Calu3 (cell line): ENCODE data around the gene FILIP1. TPM values are rescaled to one million over a fixed set of nuclear protein-coding genes. Genes with fewer than 3 reads are reported as not detected.

Source experiments
- BruUV-seq: library from RNA; stranded (reverse); fragments of 400-500 nt; replicated peaks from 2 replicates; lab custom pipeline; 2021; lab: Mats Ljungman, UMichigan
- CTCF ChIA-PET: fragments of 300-600 bp; sonication (Branson Sonifier 250); formaldehyde crosslinking; loops from one replicate; lab custom pipeline; 2022; ENCODE audit warnings: antibody characterized with exemption; lab: Charles Lee
- DNase-seq: peaks from one replicate; pipeline ENCODE4 v3.0.0; 2022
- H3K27ac Mint-ChIP-seq: one replicate; pipeline ENCODE4 v1.8.0; 2022; ENCODE audit warnings: mixed read lengths; ENCODE audit not compliant: unreplicated experiment
- H3K27me3 Mint-ChIP-seq: one replicate; pipeline ENCODE4 v1.8.0; 2022; ENCODE audit warnings: mixed read lengths; ENCODE audit not compliant: unreplicated experiment
- H3K36me3 Mint-ChIP-seq: one replicate; pipeline ENCODE4 v1.8.0; 2022; ENCODE audit warnings: mild to moderate bottlenecking, moderate library complexity, mixed read lengths; ENCODE audit not compliant: insufficient read depth, unreplicated experiment
- H3K4me1 Mint-ChIP-seq: one replicate; pipeline ENCODE4 v1.8.0; 2022; ENCODE audit warnings: mild to moderate bottlenecking, low read depth, mixed read lengths; ENCODE audit not compliant: unreplicated experiment
- H3K4me3 Mint-ChIP-seq: one replicate; pipeline ENCODE4 v1.8.0; 2022; ENCODE audit warnings: mild to moderate bottlenecking, low read depth, moderate library complexity, mixed read lengths; ENCODE audit not compliant: unreplicated experiment
- H3K9me3 Mint-ChIP-seq: one replicate; pipeline ENCODE4 v1.8.0; 2022; ENCODE audit warnings: low read depth, mixed read lengths; ENCODE audit not compliant: unreplicated experiment
- intact Hi-C: fragments of 100-400 bp; cut with micrococcal nuclease; formaldehyde crosslinking; loops from one replicate; pipeline ENCODE4 v1.10.0; 2022; ENCODE audit not compliant: unreplicated experiment
- total RNA-seq: library from RNA; stranded (reverse); gene quantifications from 2 replicates; pipeline ENCODE4 v1.2.3, GENCODE V29; 2022
- TF ChIP-seq, protein P1 (sequence below): fragments of 200-600 bp; IDR thresholded peaks from one replicate; pipeline ENCODE4 v1.8.0; 2022; ENCODE audit warnings: antibody characterized with exemption; ENCODE audit not compliant: unreplicated experiment

Gene FILIP1
- total RNA-seq, 1 experiment from 2014 or later = not detected

DNA sequence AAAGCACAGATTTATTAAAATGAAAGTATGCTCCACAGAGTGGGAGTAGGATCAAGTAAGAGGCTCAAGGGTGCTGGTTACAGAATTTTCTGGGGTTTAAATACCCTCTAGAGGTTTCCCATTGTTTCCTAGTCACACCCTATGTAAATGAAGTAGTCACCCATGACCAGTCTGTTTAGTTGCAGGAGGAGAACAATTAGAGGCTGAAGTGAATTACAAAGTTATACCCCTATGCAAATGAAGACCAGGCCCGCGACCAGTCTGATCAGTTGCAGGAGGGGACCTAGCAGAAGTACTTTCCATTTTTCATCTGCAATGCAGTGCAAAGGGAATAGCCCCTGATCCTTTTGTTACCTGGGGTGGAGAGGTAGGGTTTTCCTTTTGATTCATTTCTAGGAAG is 11.8 kb upstream of the FILIP1 start:
- CTCF ChIA-PET = interaction anchor here (1.4 kb wide), 1 partner anchor 137 kb away, joined by 7 read pairs; no protein-coding TSS in a partner anchor
- BruUV-seq = no TSS peak

DNA sequence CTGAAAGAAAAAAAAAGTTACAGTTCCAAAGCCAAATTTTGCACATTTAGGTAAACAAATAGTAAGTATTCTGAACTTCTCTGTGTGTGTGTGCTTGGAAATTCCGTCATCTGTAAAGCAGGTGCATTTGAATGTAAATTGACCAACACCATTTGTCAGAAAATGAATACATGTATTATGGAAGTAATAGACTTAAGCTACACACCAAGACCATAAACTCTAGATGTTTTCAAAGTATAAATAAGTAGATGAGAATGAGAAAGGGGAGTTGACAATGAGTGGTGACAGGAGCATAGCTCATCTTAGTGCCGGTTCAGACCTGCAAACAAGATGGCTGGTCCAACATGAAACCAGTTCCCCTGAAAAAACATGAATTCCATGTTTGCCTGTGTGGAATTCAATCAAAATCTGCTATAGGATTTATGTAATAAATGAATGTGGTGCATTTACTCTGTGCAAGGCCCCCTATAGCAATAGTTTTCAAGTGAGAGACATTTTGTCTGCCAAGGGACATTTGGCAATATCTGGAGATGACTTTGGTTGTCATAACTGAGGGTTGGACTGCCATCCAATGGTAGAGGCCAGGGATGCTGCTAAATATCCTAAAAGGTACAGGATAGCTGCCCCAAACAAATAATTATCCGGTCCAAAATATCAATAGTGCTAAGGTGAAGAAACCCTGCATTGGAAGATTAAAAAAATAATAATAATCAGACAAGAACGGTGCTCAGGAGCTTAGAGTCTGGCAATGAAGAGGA is 11.0 kb upstream of the FILIP1 start:
- CTCF ChIA-PET = interaction anchor here (1.4 to 2.1 kb wide), 2 partner anchors 11 to 136 kb away, joined by 7 read pairs; partner anchors contain the start of gene FILIP1
- Mint-ChIP-seq H3K9me3 (no peaks in the 10 kb centered on the region), H3K27me3 (no peaks in the 10 kb centered on the region), H3K4me1 (peaks cover 7% of the 10 kb centered on the region), H3K36me3 (no peaks in the 10 kb centered on the region), H3K27ac (no peak overlapping the region), H3K4me3 (no peak overlapping the region)
- DNase-seq = no peak
- BruUV-seq = no TSS peak
- intact Hi-C loops = no loop called here
- TF ChIP-seq, protein P1, sequence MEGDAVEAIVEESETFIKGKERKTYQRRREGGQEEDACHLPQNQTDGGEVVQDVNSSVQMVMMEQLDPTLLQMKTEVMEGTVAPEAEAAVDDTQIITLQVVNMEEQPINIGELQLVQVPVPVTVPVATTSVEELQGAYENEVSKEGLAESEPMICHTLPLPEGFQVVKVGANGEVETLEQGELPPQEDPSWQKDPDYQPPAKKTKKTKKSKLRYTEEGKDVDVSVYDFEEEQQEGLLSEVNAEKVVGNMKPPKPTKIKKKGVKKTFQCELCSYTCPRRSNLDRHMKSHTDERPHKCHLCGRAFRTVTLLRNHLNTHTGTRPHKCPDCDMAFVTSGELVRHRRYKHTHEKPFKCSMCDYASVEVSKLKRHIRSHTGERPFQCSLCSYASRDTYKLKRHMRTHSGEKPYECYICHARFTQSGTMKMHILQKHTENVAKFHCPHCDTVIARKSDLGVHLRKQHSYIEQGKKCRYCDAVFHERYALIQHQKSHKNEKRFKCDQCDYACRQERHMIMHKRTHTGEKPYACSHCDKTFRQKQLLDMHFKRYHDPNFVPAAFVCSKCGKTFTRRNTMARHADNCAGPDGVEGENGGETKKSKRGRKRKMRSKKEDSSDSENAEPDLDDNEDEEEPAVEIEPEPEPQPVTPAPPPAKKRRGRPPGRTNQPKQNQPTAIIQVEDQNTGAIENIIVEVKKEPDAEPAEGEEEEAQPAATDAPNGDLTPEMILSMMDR = no peak

More for the DNA sequence above, 11.8 kb upstream of the FILIP1 start:
- TF ChIP-seq, protein P1 = no peak
- intact Hi-C loops = no loop called here
- Mint-ChIP-seq H3K4me1 (peaks cover 7% of the 10 kb centered on the region), H3K9me3 (no peaks in the 10 kb centered on the region), H3K36me3 (no peaks in the 10 kb centered on the region), H3K27ac (no peak overlapping the region), H3K4me3 (no peak overlapping the region), H3K27me3 (no peaks in the 10 kb centered on the region)
- no peak for DNase-seq

DNA sequence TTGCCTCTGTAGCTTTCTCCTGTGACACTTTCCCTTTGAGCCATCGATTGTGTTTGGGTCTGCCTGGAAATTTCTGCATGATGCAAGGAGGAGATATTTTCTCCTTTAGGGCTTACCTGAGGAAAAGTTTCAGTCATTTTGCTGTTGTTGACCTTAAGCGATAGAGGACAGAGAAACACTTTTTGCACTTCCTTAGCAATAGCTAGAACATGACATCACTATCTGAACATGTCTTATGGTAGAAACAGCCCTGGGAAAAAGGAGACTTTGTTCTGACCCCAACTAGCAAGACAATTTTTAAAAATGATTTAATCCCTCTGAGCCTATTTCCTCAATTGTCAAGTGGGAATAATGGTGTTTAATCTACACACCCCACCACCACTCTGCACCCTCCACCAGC is 9.7 kb upstream of the FILIP1 start:
- H3K36me3 Mint-ChIP-seq = no peaks in the 10 kb centered on the region
- no peak overlapping the region for H3K4me3 Mint-ChIP-seq
- TF ChIP-seq, protein P1 = no peak
- H3K4me1 Mint-ChIP-seq = peaks cover 7% of the 10 kb centered on the region
- DNase-seq = no peak
- H3K27ac Mint-ChIP-seq = no peak overlapping the region
- CTCF ChIA-PET = interaction anchor here (2.1 kb wide), 1 partner anchor 10 kb away, joined by 7 read pairs; the partner anchor contains the start of gene FILIP1
- H3K27me3 Mint-ChIP-seq = no peaks in the 10 kb centered on the region
- H3K9me3 Mint-ChIP-seq = no peaks in the 10 kb centered on the region
- intact Hi-C loops = no loop called here
- no TSS peak for BruUV-seq

DNA sequence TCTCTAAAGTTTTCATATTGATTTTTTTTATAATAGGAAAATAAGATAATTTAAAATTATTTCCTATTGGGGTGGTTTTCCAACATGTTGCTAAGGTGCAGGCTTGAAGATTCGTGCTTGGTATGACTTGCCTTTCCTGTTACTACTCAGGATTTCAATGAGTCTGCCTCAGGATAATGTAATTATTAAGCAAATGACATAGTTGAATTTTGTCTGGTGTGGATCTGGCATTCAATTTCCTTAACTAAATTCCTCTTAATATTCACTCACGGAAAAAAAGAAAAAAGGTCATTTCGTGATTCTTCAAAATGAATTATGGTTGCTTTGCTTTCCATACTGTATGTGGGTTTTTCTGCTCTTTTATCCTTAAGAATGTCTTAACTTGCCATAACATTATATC is 9.3 kb upstream of the FILIP1 start:
- no peak overlapping the region for H3K27ac Mint-ChIP-seq
- peaks cover 7% of the 10 kb centered on the region for H3K4me1 Mint-ChIP-seq
- BruUV-seq = no TSS peak
- intact Hi-C loops = no loop called here
- no peaks in the 10 kb centered on the region for H3K27me3 Mint-ChIP-seq
- no peaks in the 10 kb centered on the region for H3K36me3 Mint-ChIP-seq
- CTCF ChIA-PET = interaction anchor here (2.1 kb wide), 1 partner anchor 9 kb away, joined by 7 read pairs; the partner anchor contains the start of gene FILIP1
- TF ChIP-seq, protein P1 = no peak
- H3K4me3 Mint-ChIP-seq = no peak overlapping the region
- H3K9me3 Mint-ChIP-seq = no peaks in the 10 kb centered on the region
- DNase-seq = no peak
